ENCODE data around the gene ENOX1. TPM values are rescaled to one million over a fixed set of nuclear protein-coding genes. Genes with fewer than 3 reads are reported as not detected.

The ENOX1 gene
- total and polyA plus RNA-seq, 2 of the 13 experiments (the other 11 are each of a cell fraction or from before 2014, with no cell fraction given): not detected

- TF ChIP-seq ZNF552 (CRISPR knock-in tag; IDR thresholded peaks at IDR 0.05; ENCODE audit: borderline replicate concordance): no peak
- TF ChIP-seq E2F1 (CRISPR knock-in tag; IDR thresholded peaks at IDR 0.05): no peak
- no peak for TF ChIP-seq ZNF598 (CRISPR knock-in tag; IDR thresholded peaks at IDR 0.05; ENCODE audit: borderline replicate concordance)
- TF ChIP-seq KDM2A (CRISPR knock-in tag; IDR thresholded peaks at IDR 0.05; ENCODE audit: borderline replicate concordance, low read depth): no peak
- TF ChIP-seq POLR2AphosphoS5 (IDR thresholded peaks at IDR 0.05; ENCODE audit: low read depth, low read length): no peak
- TF ChIP-seq ZNF558 (CRISPR knock-in tag; IDR thresholded peaks at IDR 0.05; ENCODE audit: borderline replicate concordance): no peak
- no peak for TF ChIP-seq AGO1 (IDR thresholded peaks at IDR 0.05; ENCODE audit: low read depth, low read length, poor library complexity, severe bottlenecking)
- TF ChIP-seq, protein P1, sequence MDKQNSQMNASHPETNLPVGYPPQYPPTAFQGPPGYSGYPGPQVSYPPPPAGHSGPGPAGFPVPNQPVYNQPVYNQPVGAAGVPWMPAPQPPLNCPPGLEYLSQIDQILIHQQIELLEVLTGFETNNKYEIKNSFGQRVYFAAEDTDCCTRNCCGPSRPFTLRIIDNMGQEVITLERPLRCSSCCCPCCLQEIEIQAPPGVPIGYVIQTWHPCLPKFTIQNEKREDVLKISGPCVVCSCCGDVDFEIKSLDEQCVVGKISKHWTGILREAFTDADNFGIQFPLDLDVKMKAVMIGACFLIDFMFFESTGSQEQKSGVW (CRISPR knock-in tag; IDR thresholded peaks at IDR 0.05; ENCODE audit: borderline replicate concordance): no peak
- TF ChIP-seq KLF11 (CRISPR knock-in tag; IDR thresholded peaks at IDR 0.05): no peak
- no peaks in the 10 kb centered on the region for H3K27me3 ChIP-seq (ENCODE audit: control insufficient read depth in 1 of 2, insufficient read depth in 2 of 2, low read length in 2 of 2)
- POLR2A ChIA-PET: no interaction called here
- H3K9me3 ChIP-seq (ENCODE audit: low read length): no peaks in the 10 kb centered on the region
- H3K27ac ChIP-seq (ENCODE audit: extremely low read length, insufficient read depth, low read length): no peak overlapping the region
- H3K9ac ChIP-seq (ENCODE audit: insufficient read depth, low read depth, low read length): no peak overlapping the region
- no peak for FAIRE-seq
- no peaks in the 10 kb centered on the region for H4K20me1 ChIP-seq (ENCODE audit: insufficient read depth, low read length)
- intact Hi-C loops (cut with micrococcal nuclease; ENCODE audit: unreplicated experiment) (no loop called here), in situ Hi-C loops (cut with HindIII; ENCODE audit: extremely low pct_ligation_motif_present, low pct_unique_long_range_greater_than_20kb) (no loop called here)
- WGBS (ENCODE audit: low lambda C conversion rate): 0% methylated on average over 2 of the region's 2 CpGs
- no peak for DNase-seq (ENCODE audit: low spot score)
- no peak for ATAC-seq
- H3K4me3 ChIP-seq (replicated peaks in 1 of 3; ENCODE audit: insufficient read depth in 1 of 3, low read depth in 2 of 3, low read length in 3 of 3): no peak overlapping the region
- H3K4me2 ChIP-seq (ENCODE audit: low read depth, low read length): no peak overlapping the region
- CTCF ChIA-PET (ENCODE audit: low intra/inter-chr PET ratio, low total read pairs): no interaction called here
- no peak overlapping the region for H2AFZ ChIP-seq (ENCODE audit: low read length)
- no peaks in the 10 kb centered on the region for H3K79me2 ChIP-seq (ENCODE audit: insufficient read depth, low read length)
- H3K36me3 ChIP-seq (replicated peaks in 1 of 2; ENCODE audit: control insufficient read depth in 1 of 2, insufficient read depth in 2 of 2, low read length in 2 of 2): no peaks in the 10 kb centered on the region
- no TSS peak for BruUV-seq (replicated peaks)
- no peaks in the 10 kb centered on the region for H3K4me1 ChIP-seq (ENCODE audit: insufficient read depth, low read length)
These were observed 270.4 kb downstream of the ENOX1 start for GRCh38 chr13:43516401-43516833.

All from HepG2 (cell line).